Measurements from ENCODE around the gene EPHA8.

- no peak for TF ChIP-seq NBN (IDR thresholded peaks at IDR 0.05; ENCODE audit: low read depth)
- no peak for TF ChIP-seq FOXP1 (CRISPR knock-in tag; IDR thresholded peaks at IDR 0.05)
- TF ChIP-seq HCFC1 (IDR thresholded peaks at IDR 0.05; ENCODE audit: low read depth, low read length), result no peak
- TF ChIP-seq GABPA (tag; conservative IDR thresholded peaks at IDR 0.05; ENCODE audit: low read depth), result no peak
- no peak for TF ChIP-seq FOXM1 (IDR thresholded peaks at IDR 0.05; ENCODE audit: low read depth)
- TF ChIP-seq FOXM1 (CRISPR knock-in tag; IDR thresholded peaks at IDR 0.05; ENCODE audit: low read depth), result no peak
- TF ChIP-seq NKRF (IDR thresholded peaks at IDR 0.05; ENCODE audit: borderline replicate concordance), result no peak
- no peak for TF ChIP-seq TAF1 (IDR thresholded peaks at IDR 0.05; ENCODE audit: control insufficient read depth, extremely low read depth, insufficient read depth, low read length, severe bottlenecking)
- no peak for TF ChIP-seq BCLAF1 (IDR thresholded peaks at IDR 0.05; ENCODE audit: borderline replicate concordance in 1 of 2, control insufficient read depth in 1 of 2, low read depth in 2 of 2, low read length in 1 of 2)
- no peak for TF ChIP-seq BRCA1 (IDR thresholded peaks at IDR 0.05)
- TF ChIP-seq BRCA1 (CRISPR knock-in tag; IDR thresholded peaks at IDR 0.05), result no peak
- TF ChIP-seq IRF2 (CRISPR knock-in tag; IDR thresholded peaks at IDR 0.05), result no peak
Measured at GRCh38 chr1:22621761-22622160, 58.5 kb downstream of the EPHA8 start.

All from K562 (cell line).